ENCODE measurements around the gene ABI3BP.

ABI3BP gene

GRCh38 chr3:100898681-100899080 lies 94.5 kb downstream of the ABI3BP start:
- H3K9me3 Mint-ChIP-seq, result no peaks in the 10 kb centered on the region
- DNase-seq, result no peak
- peaks cover 4% of the 10 kb centered on the region for H3K27me3 Mint-ChIP-seq
- H3K36me3 Mint-ChIP-seq (ENCODE audit: low read depth), result no peaks in the 10 kb centered on the region
- H3K27ac Mint-ChIP-seq, result no peak overlapping the region
- no peak for ATAC-seq
- H3K4me1 Mint-ChIP-seq, result peaks cover 2% of the 10 kb centered on the region
- no peak overlapping the region for H3K4me3 Mint-ChIP-seq

GRCh38 chr3:100896994-100897393 lies 96.2 kb downstream of the ABI3BP start:
- peaks cover 2% of the 10 kb centered on the region for H3K4me1 Mint-ChIP-seq
- no peak overlapping the region for H3K4me3 Mint-ChIP-seq
- no peak overlapping the region for H3K27ac Mint-ChIP-seq
- DNase-seq (no peak), ATAC-seq (no peak)
- H3K9me3 Mint-ChIP-seq, result no peaks in the 10 kb centered on the region
- H3K27me3 Mint-ChIP-seq, result peaks cover 2% of the 10 kb centered on the region
- no peaks in the 10 kb centered on the region for H3K36me3 Mint-ChIP-seq (ENCODE audit: low read depth)

- H3K9me3 Mint-ChIP-seq, result no peaks in the 10 kb centered on the region
- no peaks in the 10 kb centered on the region for H3K36me3 Mint-ChIP-seq (ENCODE audit: low read depth)
- no peak overlapping the region for H3K27ac Mint-ChIP-seq
- peaks cover 7% of the 10 kb centered on the region for H3K27me3 Mint-ChIP-seq
- ATAC-seq (no peak), DNase-seq (no peak)
- peaks cover 2% of the 10 kb centered on the region for H3K4me1 Mint-ChIP-seq
- no peak overlapping the region for H3K4me3 Mint-ChIP-seq
Measured at GRCh38 chr3:100893590-100893989, 99.6 kb downstream of the ABI3BP start.

GRCh38 chr3:100893108-100893507 lies 100.1 kb downstream of the ABI3BP start:
- DNase-seq, result no peak
- H3K9me3 Mint-ChIP-seq, result no peaks in the 10 kb centered on the region
- no peaks in the 10 kb centered on the region for H3K36me3 Mint-ChIP-seq (ENCODE audit: low read depth)

GRCh38 chr3:100891827-100892226 lies 101.4 kb downstream of the ABI3BP start:
- Mint-ChIP-seq H3K36me3 (ENCODE audit: low read depth) (no peaks in the 10 kb centered on the region), H3K4me3 (no peak overlapping the region), H3K4me1 (peaks cover 2% of the 10 kb centered on the region), H3K9me3 (no peaks in the 10 kb centered on the region), H3K27ac (no peak overlapping the region), H3K27me3 (peaks cover 7% of the 10 kb centered on the region)
- DNase-seq (no peak), ATAC-seq (no peak)

More at GRCh38 chr3:100893108-100893507, 100.1 kb downstream of the ABI3BP start:
- H3K4me1 Mint-ChIP-seq, result peaks cover 2% of the 10 kb centered on the region
- ATAC-seq, result no peak
- no peak overlapping the region for H3K4me3 Mint-ChIP-seq
- H3K27ac Mint-ChIP-seq, result no peak overlapping the region
- peaks cover 7% of the 10 kb centered on the region for H3K27me3 Mint-ChIP-seq

GRCh38 chr3:100891033-100891432 lies 102.2 kb downstream of the ABI3BP start:
- Mint-ChIP-seq H3K27ac (no peak overlapping the region), H3K4me1 (peaks cover 2% of the 10 kb centered on the region), H3K9me3 (no peaks in the 10 kb centered on the region), H3K4me3 (no peak overlapping the region), H3K27me3 (peaks cover 7% of the 10 kb centered on the region), H3K36me3 (ENCODE audit: low read depth) (no peaks in the 10 kb centered on the region)
- ATAC-seq, result no peak
- no peak for DNase-seq

GRCh38 chr3:100888881-100889280 lies 104.3 kb downstream of the ABI3BP start:
- peaks cover 2% of the 10 kb centered on the region for H3K4me1 Mint-ChIP-seq
- H3K4me3 Mint-ChIP-seq, result no peak overlapping the region
- H3K9me3 Mint-ChIP-seq, result no peaks in the 10 kb centered on the region
- DNase-seq (no peak), ATAC-seq (no peak)
- peaks cover 7% of the 10 kb centered on the region for H3K27me3 Mint-ChIP-seq
- H3K36me3 Mint-ChIP-seq (ENCODE audit: low read depth), result no peaks in the 10 kb centered on the region
- no peak overlapping the region for H3K27ac Mint-ChIP-seq

GRCh38 chr3:100882571-100882984 lies 110.6 kb downstream of the ABI3BP start:
- Mint-ChIP-seq H3K36me3 (ENCODE audit: low read depth) (no peaks in the 10 kb centered on the region), H3K9me3 (no peaks in the 10 kb centered on the region), H3K27ac (no peak overlapping the region), H3K4me3 (no peak overlapping the region), H3K4me1 (no peaks in the 10 kb centered on the region), H3K27me3 (no peaks in the 10 kb centered on the region)
- no peak for ATAC-seq
- DNase-seq, result no peak

- Mint-ChIP-seq H3K4me3 (no peak overlapping the region), H3K9me3 (no peaks in the 10 kb centered on the region), H3K36me3 (ENCODE audit: low read depth) (no peaks in the 10 kb centered on the region), H3K27ac (no peak overlapping the region), H3K27me3 (no peaks in the 10 kb centered on the region), H3K4me1 (no peaks in the 10 kb centered on the region)
- ATAC-seq (no peak), DNase-seq (no peak)
Measured at GRCh38 chr3:100880845-100881244, 112.4 kb downstream of the ABI3BP start.

- Mint-ChIP-seq H3K36me3 (ENCODE audit: low read depth) (no peaks in the 10 kb centered on the region), H3K9me3 (no peaks in the 10 kb centered on the region), H3K4me3 (no peak overlapping the region), H3K27ac (no peak overlapping the region), H3K27me3 (no peaks in the 10 kb centered on the region), H3K4me1 (no peaks in the 10 kb centered on the region)
- ATAC-seq (no peak), DNase-seq (no peak)
Measured at GRCh38 chr3:100880072-100880471, 113.1 kb downstream of the ABI3BP start.

GRCh38 chr3:100879195-100879810 lies 113.9 kb downstream of the ABI3BP start:
- Mint-ChIP-seq H3K36me3 (ENCODE audit: low read depth) (no peaks in the 10 kb centered on the region), H3K4me3 (no peak overlapping the region), H3K4me1 (no peaks in the 10 kb centered on the region), H3K27ac (no peak overlapping the region), H3K9me3 (no peaks in the 10 kb centered on the region), H3K27me3 (no peaks in the 10 kb centered on the region)
- ATAC-seq, result no peak
- no peak for DNase-seq

GRCh38 chr3:100877286-100877685 lies 115.9 kb downstream of the ABI3BP start:
- Mint-ChIP-seq H3K27me3 (no peaks in the 10 kb centered on the region), H3K4me3 (no peak overlapping the region), H3K27ac (no peak overlapping the region), H3K4me1 (no peaks in the 10 kb centered on the region), H3K36me3 (ENCODE audit: low read depth) (no peaks in the 10 kb centered on the region), H3K9me3 (no peaks in the 10 kb centered on the region)
- no peak for ATAC-seq
- DNase-seq, result no peak

- H3K4me3 Mint-ChIP-seq, result no peak overlapping the region
- no peaks in the 10 kb centered on the region for H3K9me3 Mint-ChIP-seq
- H3K36me3 Mint-ChIP-seq (ENCODE audit: low read depth), result no peaks in the 10 kb centered on the region
- peaks cover 5% of the 10 kb centered on the region for H3K27me3 Mint-ChIP-seq
- H3K4me1 Mint-ChIP-seq, result no peaks in the 10 kb centered on the region
- H3K27ac Mint-ChIP-seq, result no peak overlapping the region
- DNase-seq (no peak), ATAC-seq (no peak)
Measured at GRCh38 chr3:100875239-100875638, 118.0 kb downstream of the ABI3BP start.

- no peak overlapping the region for H3K4me3 Mint-ChIP-seq
- no peaks in the 10 kb centered on the region for H3K9me3 Mint-ChIP-seq
- DNase-seq, result no peak
- no peaks in the 10 kb centered on the region for H3K36me3 Mint-ChIP-seq (ENCODE audit: low read depth)
- no peaks in the 10 kb centered on the region for H3K4me1 Mint-ChIP-seq
- no peak for ATAC-seq
- H3K27me3 Mint-ChIP-seq, result peaks cover 14% of the 10 kb centered on the region
- H3K27ac Mint-ChIP-seq, result no peak overlapping the region
Measured at GRCh38 chr3:100873611-100874010, 119.6 kb downstream of the ABI3BP start.

GRCh38 chr3:100871306-100871705 lies 121.9 kb downstream of the ABI3BP start:
- H3K36me3 Mint-ChIP-seq (ENCODE audit: low read depth), result no peaks in the 10 kb centered on the region
- ATAC-seq (no peak), DNase-seq (no peak)
- no peaks in the 10 kb centered on the region for H3K4me1 Mint-ChIP-seq
- peaks cover 19% of the 10 kb centered on the region for H3K27me3 Mint-ChIP-seq
- H3K9me3 Mint-ChIP-seq, result no peaks in the 10 kb centered on the region
- H3K4me3 Mint-ChIP-seq, result no peak overlapping the region
- H3K27ac Mint-ChIP-seq, result no peak overlapping the region

GRCh38 chr3:100869787-100870186 lies 123.4 kb downstream of the ABI3BP start:
- Mint-ChIP-seq H3K27me3 (peaks cover 24% of the 10 kb centered on the region), H3K36me3 (ENCODE audit: low read depth) (no peaks in the 10 kb centered on the region), H3K9me3 (no peaks in the 10 kb centered on the region), H3K4me1 (no peaks in the 10 kb centered on the region), H3K27ac (no peak overlapping the region), H3K4me3 (no peak overlapping the region)
- ATAC-seq (no peak), DNase-seq (no peak)
